Bronchial epithelial cell (primary cell): ENCODE data around the gene ALDH16A1. TPM values are rescaled to one million over a fixed set of nuclear protein-coding genes. Genes with fewer than 3 reads are reported as not detected.
"Not testable (repeated sequence)": the region's sequence is repeated elsewhere in the genome, so short reads cannot be mapped to it uniquely, and the experiment has no call there.

Experiments
- DNase-seq: peaks from one replicate; pipeline ENCODE4 v3.0.0-alpha.2; 2010; ENCODE audit warnings: low read depth
- FAIRE-seq: peaks from 2 replicates; lab custom pipeline; 2011; peaks lifted over from hg19 to GRCh38; lab: Jason Lieb, UNC
- H3K27me3 ChIP-seq: 2 replicates; pipeline ENCODE4 v1.5.1; 2011; ENCODE audit warnings: low read length; ENCODE audit not compliant: control insufficient read depth, insufficient read depth
- H3K36me3 ChIP-seq: 2 replicates; pipeline ENCODE4 v1.5.1; 2011; ENCODE audit warnings: low read length; ENCODE audit not compliant: control insufficient read depth, insufficient read depth
- H3K4me3 ChIP-seq: 2 replicates; pipeline ENCODE4 v1.5.1; 2011; ENCODE audit warnings: mild to moderate bottlenecking, low read depth, low read length, control low read depth
- CTCF ChIP-seq: IDR thresholded peaks from 2 replicates; pipeline ENCODE4 v1.5.1; 2011; ENCODE audit warnings: mild to moderate bottlenecking, moderate library complexity, low read length, control low read depth, inconsistent platforms; ENCODE audit not compliant: insufficient read depth, severe bottlenecking
- total RNA-seq: library from RNA; depleted of rRNA; stranded (reverse); fragments of >200 nt; gene quantifications from 2 replicates; pipeline ENCODE4 v1.2.1, GENCODE V29; 2014

Gene ALDH16A1
- total RNA-seq, 1 donor from 2014 or later: 29.2 TPM

DNA sequence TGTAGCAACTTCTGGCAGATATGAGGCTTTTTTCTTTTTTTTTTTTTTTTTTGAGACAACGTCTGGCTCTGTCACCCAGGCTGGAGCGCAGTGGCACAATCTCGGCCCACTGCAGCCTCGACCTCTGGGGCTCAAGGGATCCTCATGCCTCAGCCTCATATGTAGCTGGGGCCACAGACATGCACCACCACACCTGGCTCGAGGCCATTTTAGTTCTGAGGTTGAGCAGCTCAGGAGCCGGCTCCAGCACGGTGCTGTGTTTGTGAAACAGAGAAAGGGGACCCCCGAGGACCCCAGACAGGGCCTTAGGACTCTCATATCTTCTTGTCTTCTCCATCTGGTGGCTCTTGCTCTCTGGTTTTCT is 17.6 kb downstream of the ALDH16A1 start:
- no peak for TF ChIP-seq CTCF
- Histone ChIP-seq H3K27me3 (peaks cover 2% of the 10 kb centered on the region), H3K36me3 (no peaks in the 10 kb centered on the region), H3K4me3 (no peak overlapping the region)
- DNase-seq (no peak), FAIRE-seq (no peak)

GRCh38 chr19:49472936-49473335 is 19.9 kb downstream of the ALDH16A1 start:
- no peak for TF ChIP-seq CTCF
- H3K27me3 ChIP-seq: peaks cover 2% of the 10 kb centered on the region
- no peak overlapping the region for H3K4me3 ChIP-seq
- H3K36me3 ChIP-seq: no peaks in the 10 kb centered on the region
- FAIRE-seq (no peak), DNase-seq (no peak)

DNA sequence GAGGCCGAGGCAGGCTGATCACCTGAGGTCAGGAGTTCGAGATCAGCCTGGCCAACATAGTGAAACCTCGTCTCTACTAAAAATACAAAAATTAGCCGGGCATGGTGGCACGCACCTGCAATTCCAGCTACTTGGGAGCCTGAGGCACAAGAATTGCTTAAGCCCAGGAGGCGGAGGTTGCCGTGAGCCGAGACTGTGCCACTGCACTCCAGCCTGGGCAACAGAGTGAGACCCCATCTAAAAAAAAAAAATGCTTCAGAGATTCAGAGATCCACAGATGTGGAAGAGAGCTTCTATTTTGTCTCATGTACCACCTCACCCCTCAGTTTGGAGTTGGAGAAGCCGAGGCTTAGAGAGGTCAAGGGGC is 20.5 kb downstream of the ALDH16A1 start:
- H3K4me3 ChIP-seq: peak overlapping the region; percentile 54
- not testable (repeated sequence) for H3K27me3 ChIP-seq, DNase-seq, FAIRE-seq, H3K36me3 ChIP-seq

GRCh38 chr19:49473868-49474541 is 21.0 kb downstream of the ALDH16A1 start, which contains the start of gene FLT3LG:
TSS of gene FLT3LG (plus strand) at chr19:49474215. CDS start at chr19:49474640, 425 bp downstream.
- Histone ChIP-seq H3K27me3 (peaks cover 2% of the 10 kb centered on the region), H3K36me3 (no peaks in the 10 kb centered on the region), H3K4me3 (peak within 1 kb of the TSS; percentile 54)
- DNase-seq (no peak), FAIRE-seq (no peak)
- peak; percentile 100 for TF ChIP-seq CTCF

- no peak for DNase-seq
- Histone ChIP-seq H3K4me3 (peak overlapping the region; percentile 54), H3K27me3 (peaks cover 2% of the 10 kb centered on the region), H3K36me3 (no peaks in the 10 kb centered on the region)
- FAIRE-seq: no peak
- no peak for TF ChIP-seq CTCF
Measured at GRCh38 chr19:49474542-49474924, 21.5 kb downstream of the ALDH16A1 start.

DNA sequence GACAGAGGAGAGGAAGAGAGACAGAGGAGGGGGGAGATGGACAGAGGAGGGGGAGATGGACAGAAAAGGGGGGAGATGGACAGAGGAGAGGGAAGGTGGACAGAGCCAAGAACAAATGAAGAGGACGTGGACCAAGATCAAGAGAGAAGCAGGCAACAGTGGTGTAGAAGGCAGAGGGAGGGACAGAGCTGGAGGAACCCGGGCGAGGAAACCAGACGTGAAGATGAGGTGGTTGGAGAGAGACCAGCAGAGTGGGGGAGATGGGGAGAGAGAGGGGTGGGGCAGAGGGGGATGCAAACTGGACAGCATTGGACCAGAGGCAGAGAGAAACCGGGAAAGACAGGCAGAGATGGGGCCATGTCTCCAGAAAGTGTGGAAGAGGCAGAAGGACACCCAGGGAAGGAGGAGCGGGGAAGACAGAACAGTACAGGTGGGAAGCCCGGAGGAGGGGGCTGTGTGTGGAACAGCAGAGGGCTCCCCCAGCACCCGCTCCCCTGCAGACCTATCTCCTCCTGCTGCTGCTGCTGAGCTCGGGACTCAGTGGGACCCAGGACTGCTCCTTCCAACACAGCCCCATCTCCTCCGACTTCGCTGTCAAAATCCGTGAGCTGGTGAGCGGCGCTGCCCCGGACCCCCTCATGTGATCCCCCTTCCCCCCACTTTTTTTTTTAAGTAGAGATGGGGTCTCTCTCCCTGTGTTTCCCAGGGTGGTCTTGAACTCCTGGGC is 22.3 kb downstream of the ALDH16A1 start:
- Histone ChIP-seq H3K36me3 (no peaks in the 10 kb centered on the region), H3K27me3 (peaks cover 2% of the 10 kb centered on the region), H3K4me3 (no peak overlapping the region)
- FAIRE-seq (no peak), DNase-seq (no peak)
- TF ChIP-seq CTCF: no peak
